Activated T-cell treated with anti-CD3 and anti-CD28 coated beads, Interleukin-2, amount 50 U/mL, for 72 hours (primary cell): Measurements from ENCODE around the gene GZMH. TPM values are rescaled to one million over a fixed set of nuclear protein-coding genes. Genes with fewer than 3 reads are reported as not detected.

ENCODE experiments used
- ATAC-seq, 2 donors: fragments of 150-1000 bp; cut with Tn5 transposase; replicated peaks in 1 of 2; 2 replicates each; pipeline ENCODE4 v1.10.0; 2021; ENCODE audit warnings: moderate library complexity in 2 of 2, mild to moderate bottlenecking in 1 of 2
- DNase-seq, 2 donors: peaks; one replicate each; pipeline ENCODE4 v3.0.0; 2021 to 2022; ENCODE audit warnings: mixed read lengths in 1 of 2
- H3K27ac Mint-ChIP-seq: one replicate; pipeline ENCODE4 v1.8.0; 2022; ENCODE audit warnings: mild to moderate bottlenecking, moderate library complexity, mixed read lengths
- H3K27me3 Mint-ChIP-seq: one replicate; pipeline ENCODE4 v1.8.0; 2022; ENCODE audit warnings: low read depth, mixed read lengths
- H3K36me3 Mint-ChIP-seq, 2 donors: one replicate each; pipeline ENCODE4 v1.8.0; 2022; ENCODE audit warnings: mixed read lengths in 2 of 2, mild to moderate bottlenecking in 1 of 2; ENCODE audit not compliant: insufficient read depth in 2 of 2
- H3K4me1 Mint-ChIP-seq: one replicate; pipeline ENCODE4 v1.8.0; 2022; ENCODE audit warnings: low read depth, mixed read lengths
- H3K4me3 Mint-ChIP-seq, 2 donors: one replicate each; pipeline ENCODE4 v1.8.0; 2022; ENCODE audit warnings: mild to moderate bottlenecking in 2 of 2, mixed read lengths in 2 of 2, moderate library complexity in 2 of 2
- H3K9me3 Mint-ChIP-seq, 2 donors: one replicate each; pipeline ENCODE4 v1.8.0; 2022; ENCODE audit warnings: mixed read lengths in 2 of 2
- total RNA-seq, 2 donors: library from RNA; stranded (reverse); gene quantifications; one replicate each; pipeline ENCODE4 v1.2.3, GENCODE V29; 2022

Gene GZMH
- total RNA-seq, 2 donors from 2014 or later = 32.3 to 74.2 TPM

- Mint-ChIP-seq H3K27me3 (no peaks in the 10 kb centered on the region), H3K4me1 (no peaks in the 10 kb centered on the region), H3K9me3 (no peaks in the 10 kb centered on the region), H3K4me3 (no peak within 1 kb of the TSS), H3K36me3 (no peaks in the 10 kb centered on the region), H3K27ac (no peak within 1 kb of the TSS)
- no peak for DNase-seq
- ATAC-seq = no peak
Observed at GRCh38 chr14:24576182-24576581, 33.3 kb downstream of the GZMH start, which contains the start of gene CTSG. Gene CTSG, minus strand, starts transcription at chr14:24576250. Its CDS starts 27 bp downstream, at chr14:24576223.

DNA sequence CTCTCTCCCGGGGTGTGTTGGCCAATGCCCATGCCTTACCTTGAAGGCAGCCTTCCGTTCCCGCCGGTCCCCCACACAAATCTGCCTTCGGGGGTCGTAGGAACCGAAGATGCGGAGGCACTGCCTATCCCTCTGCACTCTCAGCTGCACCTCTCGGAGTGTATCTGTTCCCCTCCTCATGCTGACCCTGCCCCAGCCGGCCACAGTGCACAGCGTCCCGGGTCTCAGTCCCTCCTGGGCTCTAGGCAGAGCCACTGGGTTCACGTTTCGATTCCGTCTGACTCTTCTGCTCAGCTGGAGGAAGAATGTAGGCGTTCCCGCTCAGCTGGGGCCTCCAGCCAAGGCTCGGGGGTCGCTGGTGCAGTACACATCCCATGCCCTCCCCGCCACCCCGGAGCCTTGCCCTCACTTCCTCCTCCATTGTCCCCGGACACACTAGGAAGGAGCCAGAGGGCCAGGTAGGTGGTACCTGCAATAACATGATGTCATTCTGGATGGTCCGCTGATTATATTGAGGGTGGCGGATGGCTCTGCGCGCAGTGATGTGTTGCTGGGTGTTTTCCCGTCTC, 35.2 kb downstream of the GZMH start:
- H3K9me3 Mint-ChIP-seq = peaks cover 0 to 3% of the 10 kb centered on the region in 2 donors
- H3K4me1 Mint-ChIP-seq = no peaks in the 10 kb centered on the region
- no peak overlapping the region for H3K27ac Mint-ChIP-seq
- no peaks in the 10 kb centered on the region for H3K27me3 Mint-ChIP-seq
- no peaks in the 10 kb centered on the region for H3K36me3 Mint-ChIP-seq
- no peak overlapping the region for H3K4me3 Mint-ChIP-seq
- DNase-seq (no peak), ATAC-seq (no peak)

- Mint-ChIP-seq H3K4me3 (no peak overlapping the region), H3K27ac (no peak overlapping the region), H3K4me1 (no peaks in the 10 kb centered on the region), H3K27me3 (no peaks in the 10 kb centered on the region), H3K9me3 (peaks cover 18 to 19% of the 10 kb centered on the region in 2 donors), H3K36me3 (peaks cover 6 to 13% of the 10 kb centered on the region in 2 donors)
- ATAC-seq = no peak
- DNase-seq = no peak
Observed at GRCh38 chr14:24566318-24566717, 43.2 kb downstream of the GZMH start.

DNA sequence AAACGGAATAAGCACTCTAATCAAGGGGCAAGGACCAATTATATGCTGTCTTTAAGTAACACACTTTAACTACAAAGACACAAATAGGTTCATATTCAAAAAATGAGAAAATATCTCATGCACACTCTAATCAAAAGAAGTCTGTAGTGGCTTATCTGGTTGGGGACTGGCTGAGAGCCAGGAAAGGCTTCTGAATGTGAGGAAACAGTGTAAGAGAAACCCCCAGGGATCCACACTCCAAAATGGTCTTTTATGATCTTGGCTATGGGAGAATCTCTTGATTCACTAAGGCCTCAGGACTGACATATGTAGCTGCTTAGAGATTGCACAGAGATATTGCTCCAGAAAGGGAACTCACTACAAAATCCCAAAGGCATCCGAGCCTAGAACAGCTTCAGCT, 43.7 kb downstream of the GZMH start:
- H3K27ac Mint-ChIP-seq = no peak overlapping the region
- H3K9me3 Mint-ChIP-seq = peaks cover 18 to 19% of the 10 kb centered on the region in 2 donors
- peaks cover 6 to 13% of the 10 kb centered on the region in 2 donors for H3K36me3 Mint-ChIP-seq
- no peaks in the 10 kb centered on the region for H3K27me3 Mint-ChIP-seq
- H3K4me1 Mint-ChIP-seq = no peaks in the 10 kb centered on the region
- H3K4me3 Mint-ChIP-seq = no peak overlapping the region
- no peak for DNase-seq
- ATAC-seq = no peak

GRCh38 chr14:24563505-24563904, 46.0 kb downstream of the GZMH start:
- Mint-ChIP-seq H3K27ac (no peak overlapping the region), H3K4me1 (no peaks in the 10 kb centered on the region), H3K9me3 (peaks cover 13 to 18% of the 10 kb centered on the region in 2 donors), H3K4me3 (no peak overlapping the region), H3K27me3 (peaks cover 6% of the 10 kb centered on the region), H3K36me3 (peaks cover 6 to 13% of the 10 kb centered on the region in 2 donors)
- no peak for DNase-seq
- no peak for ATAC-seq

GRCh38 chr14:24556756-24557155, 52.7 kb downstream of the GZMH start:
- H3K4me1 Mint-ChIP-seq = no peaks in the 10 kb centered on the region
- peaks cover 6% of the 10 kb centered on the region for H3K27me3 Mint-ChIP-seq
- DNase-seq = no peak
- no peak for ATAC-seq
- H3K36me3 Mint-ChIP-seq = peaks cover 3% of the 10 kb centered on the region in 2 donors
- H3K27ac Mint-ChIP-seq = no peak overlapping the region
- peaks cover 2 to 6% of the 10 kb centered on the region in 2 donors for H3K9me3 Mint-ChIP-seq
- no peak overlapping the region for H3K4me3 Mint-ChIP-seq

Other genes starting within 250 kb of the GZMH start
- gene NFATC4, start 241.5 kb downstream of the GZMH start, total RNA-seq = 10 to 100 TPM in 1 of 2 donors, 1 to 10 TPM in 1; 2.6 to 11.3 TPM
- under 1 TPM; 0.09 to 0.14 TPM for gene NYNRIN, start 210.7 kb downstream of the GZMH start, total RNA-seq
- gene CBLN3, start 180.0 kb downstream of the GZMH start, total RNA-seq = 10 to 100 TPM; 15.7 to 30.7 TPM
- 100 to 1,000 TPM; 114 to 126 TPM for gene KHNYN, start 179.7 kb downstream of the GZMH start, total RNA-seq
- 10 to 100 TPM; 38.5 to 44.8 TPM for gene SDR39U1, start 166.9 kb downstream of the GZMH start, total RNA-seq
- not detected for gene CMA1, start 101.4 kb downstream of the GZMH start, total RNA-seq
- gene CTSG, start 33.4 kb downstream of the GZMH start, total RNA-seq = not detected
- 1,000 to 10,000 TPM; 2,205 to 2,852 TPM for gene GZMB, start 24.5 kb upstream of the GZMH start, total RNA-seq